OCI-LY7 (cell line): Measurements from ENCODE around the gene CARD8. TPM values are rescaled to one million over a fixed set of nuclear protein-coding genes. Genes with fewer than 3 reads are reported as not detected.

ENCODE experiments used
- BruUV-seq: library from RNA; stranded (reverse); fragments of 400-500 nt; replicated peaks from 2 replicates; lab custom pipeline; 2021; lab: Mats Ljungman, UMichigan
- CTCF ChIA-PET: fragments of 300-600 bp; sonication (Branson Sonifier 250); formaldehyde crosslinking; loops from one replicate; lab custom pipeline; 2022; ENCODE audit warnings: antibody characterized with exemption; ENCODE audit not compliant: unreplicated experiment; lab: Charles Lee
- POLR2A ChIA-PET: fragments of 300-600 bp; sonication (Branson Sonifier 250); formaldehyde crosslinking; loops from one replicate; lab custom pipeline; 2022; ENCODE audit warnings: antibody characterized with exemption; lab: Charles Lee
- DNase-seq: peaks from one replicate; pipeline ENCODE4 v3.0.0-alpha.2; 2015; ENCODE audit warnings: low spot score
- H2AFZ ChIP-seq: fragments of 200-600 bp; sonication (generic), shearing (Covaris generic); 2 replicates; pipeline ENCODE4 v1.6.1; 2014; ENCODE audit warnings: mild to moderate bottlenecking, antibody characterized with exemption, low read length, moderate library complexity
- H3K27ac ChIP-seq: fragments of 200-600 bp; sonication (generic); 2 replicates; pipeline ENCODE4 v1.5.1; 2014; ENCODE audit warnings: mixed run types, low read depth, mild to moderate bottlenecking, moderate library complexity, low read length, inconsistent platforms; ENCODE audit not compliant: poor library complexity, severe bottlenecking
- H3K36me3 ChIP-seq: fragments of 200-600 bp; sonication (generic); 2 replicates; pipeline ENCODE4 v1.6.1; 2014; ENCODE audit warnings: mild to moderate bottlenecking, antibody characterized with exemption, low read length, moderate library complexity, mixed read lengths; ENCODE audit not compliant: insufficient read depth
- H3K4me1 ChIP-seq: fragments of 200-600 bp; sonication (generic); 2 replicates; pipeline ENCODE4 v1.5.1; 2014; ENCODE audit warnings: mild to moderate bottlenecking, low read length; ENCODE audit not compliant: insufficient read depth, poor library complexity, severe bottlenecking
- H3K4me2 ChIP-seq: fragments of 200-600 bp; sonication (generic); 2 replicates; pipeline ENCODE4 v1.6.1; 2014; ENCODE audit warnings: mild to moderate bottlenecking, low read length
- H3K4me3 ChIP-seq: fragments of 200-600 bp; sonication (generic); 2 replicates; pipeline ENCODE4 v1.5.1; 2014; ENCODE audit warnings: mild to moderate bottlenecking, low read depth, low read length; ENCODE audit not compliant: poor library complexity, severe bottlenecking
- H3K79me2 ChIP-seq: fragments of 200-600 bp; sonication (generic); 2 replicates; pipeline ENCODE4 v1.6.1; 2016; ENCODE audit warnings: low read depth, mild to moderate bottlenecking, low read length, moderate library complexity, mixed read lengths; ENCODE audit not compliant: insufficient read depth
- H3K9me2 ChIP-seq: fragments of 200-600 bp; sonication (generic); 2 replicates; pipeline ENCODE4 v1.6.1; 2016; ENCODE audit warnings: mild to moderate bottlenecking, low read length, mixed read lengths; ENCODE audit not compliant: insufficient read depth
- H3K9me3 ChIP-seq: fragments of 200-600 bp; sonication (generic); 2 replicates; pipeline ENCODE4 v1.6.1; 2014; ENCODE audit warnings: mild to moderate bottlenecking, mixed run types, low read length, mixed read lengths
- H4K20me1 ChIP-seq: fragments of 200-600 bp; sonication (generic); 2 replicates; pipeline ENCODE4 v1.6.1; 2014; ENCODE audit warnings: mild to moderate bottlenecking, antibody characterized with exemption, low read length, moderate library complexity, mixed read lengths; ENCODE audit not compliant: insufficient read depth
- CTCF ChIP-seq: fragments of 200-600 bp; sonication (generic); conservative IDR thresholded peaks from 2 replicates; pipeline ENCODE4 v1.5.1; 2014; ENCODE audit warnings: mild to moderate bottlenecking, antibody characterized with exemption, low read length, moderate library complexity, mixed read lengths
- EZH2phosphoT487 ChIP-seq: fragments of 200-600 bp; sonication (generic); IDR thresholded peaks from 2 replicates; pipeline ENCODE4 v1.6.1; 2018; ENCODE audit warnings: low read depth, borderline replicate concordance, mild to moderate bottlenecking, mixed run types, antibody characterized with exemption, low read length, moderate library complexity, mixed read lengths
- intact Hi-C: fragments of 100-400 bp; cut with micrococcal nuclease; formaldehyde crosslinking; loops from one replicate; pipeline ENCODE4 v1.10.0; 2022; ENCODE audit not compliant: unreplicated experiment
- total RNA-seq, 2 experiments: library from RNA; depleted of rRNA in 1 of 2; stranded (reverse); fragments of >200 nt in 1 of 2; shearing (Covaris generic) in 1 of 2; gene quantifications; 2 replicates each; pipeline ENCODE4 v1.2.3, GENCODE V29; 2014 to 2022

Gene CARD8
- total RNA-seq, 2 experiments from 2014 or later, result 51.0 to 56.1 TPM

- CTCF ChIA-PET, result interaction anchor here (1.5 kb wide), 1 partner anchor 12 kb away, joined by 3 read pairs; no protein-coding TSS in a partner anchor
- Histone ChIP-seq H4K20me1 (no peaks in the 10 kb centered on the region), H3K9me3 (peaks cover 14% of the 10 kb centered on the region), H3K79me2 (no peaks in the 10 kb centered on the region; the same call in 1 of the 2 replicates), H3K36me3 (peaks cover 34% of the 10 kb centered on the region), H3K4me1 (peaks cover 34% of the 10 kb centered on the region), H3K4me3 (peak overlapping the region; percentile 27), H2AFZ (peak overlapping the region; percentile 50; the same call in 1 of the 2 replicates), H3K4me2 (peak overlapping the region; percentile 44; the same call in 1 of the 2 replicates), H3K27ac (peak overlapping the region; percentile 67), H3K9me2 (no peaks in the 10 kb centered on the region)
- intact Hi-C loops, result no loop called here
- POLR2A ChIA-PET, result interaction anchor here (0.7 to 1.6 kb wide), 2 partner anchors 13 to 17 kb away, joined by 3 to 5 read pairs; no protein-coding TSS in a partner anchor
- no TSS peak for BruUV-seq
- no peak for TF ChIP-seq CTCF
- no peak for TF ChIP-seq EZH2phosphoT487
- DNase-seq, result no peak
Observed at GRCh38 chr19:48190885-48191284, 64.8 kb downstream of the CARD8 start.

GRCh38 chr19:48190288-48190884, 65.3 kb downstream of the CARD8 start:
- Histone ChIP-seq H3K79me2 (no peaks in the 10 kb centered on the region; the same call in 1 of the 2 replicates), H3K27ac (peak overlapping the region; percentile 67), H3K4me2 (peak overlapping the region; percentile 48; the same call in 1 of the 2 replicates), H3K4me1 (peaks cover 39% of the 10 kb centered on the region), H2AFZ (peak overlapping the region; percentile 50; the same call in 1 of the 2 replicates), H3K9me2 (no peaks in the 10 kb centered on the region), H3K4me3 (peak overlapping the region; percentile 27), H3K36me3 (peaks cover 34% of the 10 kb centered on the region), H3K9me3 (peaks cover 14% of the 10 kb centered on the region), H4K20me1 (no peaks in the 10 kb centered on the region)
- intact Hi-C loops, result no loop called here
- POLR2A ChIA-PET, result interaction anchor here (1.6 kb wide), 1 partner anchor 13 kb away, joined by 5 read pairs; no protein-coding TSS in a partner anchor
- TF ChIP-seq EZH2phosphoT487 (no peak), CTCF (peak; percentile 69)
- DNase-seq, result peak; percentile 90
- CTCF ChIA-PET, result interaction anchor here (1.5 kb wide), 1 partner anchor 12 kb away, joined by 3 read pairs; no protein-coding TSS in a partner anchor
- BruUV-seq, result TSS peak; percentile 63
